HG03196 (cell line): Measurements from ENCODE around the gene ARMC5.
"Not testable (repeated sequence)": the region's sequence is repeated elsewhere in the genome, so short reads cannot be mapped to it uniquely, and the experiment has no call there.

ENCODE experiments used
- ATAC-seq: cut with Tn5 transposase; IDR thresholded peaks from one replicate; pipeline ENCODE4 v1.9.1; 2021; ENCODE audit not compliant: unreplicated experiment

The ARMC5 gene

DNA sequence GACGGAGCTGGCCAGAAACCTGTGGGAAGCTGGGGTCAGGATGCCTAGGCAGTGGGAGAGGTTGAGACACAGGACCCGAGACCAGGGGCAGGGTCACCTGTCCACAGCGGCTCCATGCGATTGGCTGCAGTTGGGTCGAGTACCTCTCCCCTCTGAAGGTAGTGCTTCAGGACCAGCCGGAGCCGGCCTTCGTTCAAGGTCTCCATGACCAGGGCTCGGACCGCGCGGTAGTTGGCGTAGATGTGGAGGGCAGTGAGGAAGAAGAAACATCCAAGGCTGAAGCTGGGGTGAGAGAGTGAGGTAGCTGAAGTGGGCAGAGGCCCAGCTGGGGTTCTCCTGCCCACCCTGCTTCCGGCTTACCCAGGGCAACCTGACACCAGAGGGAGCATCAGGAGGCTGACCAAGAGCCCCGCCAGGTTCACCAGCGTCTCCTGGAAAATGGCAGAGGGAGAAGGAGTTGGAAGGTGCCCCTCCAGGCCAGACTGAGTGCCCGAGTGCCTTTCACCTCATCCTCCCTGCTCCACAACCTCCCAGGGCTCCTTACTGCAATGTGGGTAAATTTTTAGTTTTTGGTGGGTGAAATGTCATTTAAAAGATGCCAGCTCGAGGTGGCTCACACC lies 34.3 kb downstream of the ARMC5 start:
- no peak for ATAC-seq

DNA sequence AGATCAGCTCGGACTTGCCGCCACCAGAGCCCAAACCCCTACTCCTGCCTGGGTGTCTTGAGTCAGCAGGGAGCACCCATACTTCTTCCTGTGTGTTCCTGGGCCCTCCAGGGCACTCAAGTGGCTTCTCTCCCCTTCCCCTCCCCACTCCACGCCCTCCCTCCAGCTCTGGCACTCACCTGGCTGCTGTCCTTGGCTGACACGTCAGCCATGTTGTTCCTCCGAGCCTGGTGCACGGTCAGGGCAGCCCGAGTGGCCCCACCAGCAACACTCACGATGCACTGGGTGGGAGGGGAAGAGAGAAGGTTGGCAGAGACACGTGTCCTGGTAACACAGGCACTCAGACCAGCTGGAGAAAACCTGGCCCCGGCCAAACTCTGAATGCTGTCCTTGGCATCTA lies 37.4 kb downstream of the ARMC5 start:
- ATAC-seq, result no peak

DNA sequence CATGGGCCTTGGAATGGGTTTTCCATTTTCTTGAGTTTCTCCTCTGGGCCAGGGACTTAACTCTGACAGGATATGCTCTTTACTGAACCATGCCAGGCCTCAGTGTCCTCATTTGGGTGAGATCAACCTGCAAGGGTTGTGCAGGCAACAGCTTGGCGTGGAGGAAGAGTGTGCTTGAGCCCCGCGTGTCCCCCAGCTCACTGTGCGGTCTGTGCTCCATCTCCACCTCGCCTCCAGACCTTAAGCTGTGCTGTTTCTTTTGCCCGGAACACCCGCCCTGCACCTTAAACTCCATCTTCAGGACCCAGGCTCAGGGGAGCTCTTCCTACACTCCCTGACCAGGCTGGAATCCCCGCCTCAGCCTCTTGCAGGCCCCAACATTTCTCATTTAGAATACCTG lies 39.2 kb downstream of the ARMC5 start:
- ATAC-seq, result no peak

DNA sequence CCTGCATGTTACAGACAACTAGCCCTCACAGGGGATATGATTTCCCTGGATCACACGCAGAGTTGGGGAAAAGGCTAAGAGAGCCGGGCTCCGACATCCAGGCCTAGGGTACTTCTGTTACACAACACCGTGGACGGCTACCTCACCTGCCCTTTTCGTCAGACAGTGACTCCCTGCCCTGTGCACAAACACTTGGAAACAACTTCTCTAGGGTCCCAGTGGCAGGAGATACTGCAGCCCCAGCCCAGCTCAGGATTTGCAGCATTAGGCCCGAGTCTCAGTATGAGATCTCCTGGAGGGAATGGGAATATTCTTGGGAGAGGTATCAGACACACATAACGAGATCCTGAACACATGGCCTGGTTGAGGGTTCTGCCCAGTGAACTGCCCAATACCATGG lies 40.6 kb downstream of the ARMC5 start:
- no peak for ATAC-seq

DNA sequence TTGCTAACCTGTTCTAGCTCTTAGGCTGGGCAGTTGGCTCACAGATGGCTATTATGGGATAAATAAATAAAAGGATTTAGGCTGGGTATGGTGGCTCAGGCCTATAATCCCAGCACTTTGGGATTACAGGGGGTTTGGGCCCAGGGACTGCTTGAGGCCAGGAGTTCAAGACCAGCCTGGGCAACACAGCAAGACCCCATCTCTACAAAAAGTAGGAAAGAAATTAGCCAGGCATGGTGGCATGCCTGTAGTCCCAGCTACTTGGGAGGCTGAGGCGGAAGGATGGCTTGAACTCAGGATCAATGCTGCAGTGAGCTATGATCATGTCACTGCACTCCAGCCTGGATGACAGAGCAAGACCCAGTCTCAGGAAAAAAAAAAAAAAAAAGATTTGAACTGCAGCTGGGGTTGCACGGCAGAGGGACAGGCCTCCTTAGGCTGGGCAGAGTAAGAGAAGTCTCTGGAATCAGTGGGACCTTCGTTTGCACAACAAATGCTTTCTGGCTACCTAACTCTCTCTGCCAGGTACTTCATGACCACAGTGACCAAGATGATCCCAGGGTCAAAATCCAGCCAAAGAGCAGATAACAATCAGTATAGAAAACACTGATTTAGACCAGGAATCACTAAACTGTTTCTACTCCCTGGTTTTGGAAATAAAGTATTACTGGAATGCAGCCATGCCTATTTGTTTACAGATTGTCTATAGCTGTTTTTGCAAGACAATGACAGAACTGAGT lies 42.1 kb downstream of the ARMC5 start:
- ATAC-seq, result no peak

DNA sequence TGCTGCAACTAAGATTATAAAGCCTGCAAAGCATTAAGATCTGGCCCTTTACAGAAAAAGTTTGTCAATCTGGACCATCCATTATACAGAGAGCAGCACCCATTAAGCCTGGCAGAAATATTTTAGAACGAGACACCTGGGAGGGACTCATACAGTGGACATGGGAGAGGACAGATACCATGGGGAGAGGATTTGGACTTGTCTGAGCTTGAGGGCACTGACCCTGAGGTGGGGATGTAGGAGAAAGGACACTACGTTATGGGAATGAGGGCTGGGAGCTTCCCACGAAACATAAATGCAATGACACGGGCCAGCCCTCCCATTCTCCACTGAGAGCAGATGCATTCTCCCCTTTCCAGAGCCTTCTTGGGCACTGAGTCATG lies 42.7 kb downstream of the ARMC5 start:
- no peak for ATAC-seq

DNA sequence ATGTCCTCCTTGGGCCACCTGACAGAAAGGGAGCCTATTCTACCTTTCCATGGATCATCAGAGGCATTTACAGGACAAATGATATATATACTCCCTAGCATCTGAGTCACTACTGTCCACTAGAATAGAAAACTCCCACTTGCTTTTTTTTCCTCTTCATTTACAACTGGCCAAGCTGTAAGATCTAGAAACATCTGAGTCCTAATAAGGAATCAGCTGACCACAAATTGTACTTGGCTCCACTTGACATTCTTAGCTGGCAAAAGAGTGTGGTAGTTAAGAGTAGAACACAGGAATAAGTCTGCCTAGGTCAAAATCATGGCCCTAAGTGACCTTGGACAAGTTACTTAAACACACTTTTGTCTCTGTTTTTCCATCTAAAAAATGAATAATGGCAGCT lies 43.7 kb downstream of the ARMC5 start:
- no peak for ATAC-seq

DNA sequence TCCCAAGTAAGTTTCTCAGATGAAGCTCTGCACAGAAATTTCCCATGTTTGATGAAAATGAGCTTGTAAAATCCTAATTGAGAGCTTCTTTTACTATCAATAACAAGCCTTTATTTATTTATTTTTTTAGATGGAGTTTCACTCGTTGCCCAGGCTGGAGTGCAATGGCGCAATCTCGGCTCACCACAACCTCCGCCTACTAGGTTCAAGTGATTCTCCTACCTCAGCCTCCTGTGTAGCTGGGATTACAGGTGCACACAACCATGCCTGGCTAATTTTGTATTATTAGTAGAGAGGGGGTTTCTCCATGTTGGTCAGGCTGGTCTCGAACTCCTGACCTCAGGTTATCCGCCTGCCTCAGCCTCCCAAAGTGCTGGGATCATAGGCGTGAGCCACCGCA lies 44.3 kb downstream of the ARMC5 start:
- ATAC-seq, result not testable (repeated sequence)

DNA sequence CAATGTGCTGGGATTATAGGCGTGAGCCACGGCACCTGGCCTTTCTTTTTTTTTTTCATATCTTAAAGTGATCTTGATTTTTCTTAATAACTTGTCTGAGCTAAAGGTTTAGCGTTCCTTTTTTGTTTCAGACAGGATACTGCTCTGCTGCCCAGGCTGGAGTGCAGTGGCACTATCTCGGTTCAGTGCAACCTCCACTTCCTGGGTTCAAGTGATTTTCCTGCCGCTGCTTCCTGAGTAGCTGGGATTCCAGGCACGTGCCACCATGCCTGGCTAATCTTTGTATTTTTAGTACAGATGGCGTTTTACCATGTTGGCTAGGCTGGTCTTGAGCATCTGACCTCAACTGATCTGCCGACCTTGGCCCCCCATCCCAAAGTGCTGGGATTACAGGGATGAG lies 44.9 kb downstream of the ARMC5 start:
- no peak for ATAC-seq

DNA sequence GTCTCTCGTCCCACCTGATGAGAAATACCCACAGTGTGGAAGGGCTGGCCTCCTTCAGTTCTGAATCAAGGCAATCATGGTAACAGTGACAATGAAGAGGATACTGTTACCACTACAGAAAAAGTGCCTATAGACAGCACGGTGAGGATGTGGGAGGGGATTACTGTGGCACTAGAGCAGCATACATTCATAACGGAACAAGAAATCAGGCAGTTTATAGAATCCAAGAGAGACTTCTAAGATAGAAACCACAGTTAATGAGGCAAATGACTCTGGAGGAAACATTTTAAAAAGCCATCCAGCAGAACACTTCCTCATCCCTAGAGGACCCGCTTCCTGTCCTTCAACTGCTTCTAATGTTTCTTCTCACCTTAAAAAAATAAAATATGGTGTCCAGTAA lies 46.2 kb downstream of the ARMC5 start:
- peak; percentile 36 for ATAC-seq

DNA sequence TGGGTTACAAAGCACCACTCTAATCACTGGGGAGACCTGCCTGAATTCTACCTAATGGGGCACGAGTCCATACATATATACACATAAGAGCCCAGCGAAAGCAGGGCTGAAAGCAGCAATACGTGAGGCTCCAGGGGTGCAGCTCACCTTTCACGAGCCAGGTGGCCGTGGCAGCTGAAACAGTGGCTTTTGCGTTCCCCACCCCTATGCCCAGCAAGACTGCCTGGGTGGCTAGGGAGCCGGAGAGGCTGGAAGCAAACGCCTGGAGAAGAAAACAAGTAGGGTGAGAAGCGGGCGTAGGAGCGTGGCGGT lies 48.3 kb downstream of the ARMC5 start:
- ATAC-seq, result no peak

DNA sequence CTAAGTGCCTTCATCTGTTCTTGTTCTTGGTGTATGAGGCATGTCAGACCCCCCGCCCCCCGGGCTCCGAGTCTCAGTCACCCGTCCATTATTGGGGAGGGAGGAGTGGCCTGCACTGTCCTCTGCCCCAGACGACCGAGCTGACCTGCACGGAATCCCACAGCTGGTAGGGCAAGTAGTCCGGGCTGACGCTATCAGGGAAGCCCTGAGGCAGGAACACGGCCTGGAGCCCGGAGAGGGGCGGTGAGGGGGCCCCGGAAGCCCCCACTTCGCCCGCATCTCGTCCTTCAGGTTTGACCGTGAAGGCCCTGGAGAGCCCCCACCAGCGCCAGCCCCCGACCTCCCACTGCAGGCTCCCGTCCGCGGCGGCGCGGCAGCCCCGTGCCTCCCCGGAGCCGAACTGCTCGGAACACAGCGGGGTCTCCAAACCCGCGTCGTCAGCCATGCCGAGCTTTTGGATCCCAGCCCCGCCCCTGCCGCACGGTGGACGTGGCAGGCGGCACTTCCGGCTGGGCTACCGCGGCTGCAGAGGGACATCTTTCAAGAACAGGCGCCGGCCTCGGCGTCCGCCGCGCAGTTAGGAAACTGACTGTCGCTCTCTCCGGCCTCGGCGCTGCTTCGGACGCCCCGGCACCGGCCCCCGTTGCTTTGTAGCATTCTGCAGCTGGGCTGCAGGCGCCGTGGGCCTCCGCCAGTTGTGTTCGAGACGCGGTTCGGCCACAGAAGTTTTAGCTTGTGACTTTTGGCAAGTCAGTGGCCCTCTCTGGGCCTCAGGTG lies 48.8 kb downstream of the ARMC5 start, which contains the start of gene RUSF1:
Gene RUSF1, minus strand, starts transcription at position 463 of the 777 bp plus-strand sequence. Its CDS starts 18 bp downstream, at position 445.
- peak; percentile 86 for ATAC-seq

DNA sequence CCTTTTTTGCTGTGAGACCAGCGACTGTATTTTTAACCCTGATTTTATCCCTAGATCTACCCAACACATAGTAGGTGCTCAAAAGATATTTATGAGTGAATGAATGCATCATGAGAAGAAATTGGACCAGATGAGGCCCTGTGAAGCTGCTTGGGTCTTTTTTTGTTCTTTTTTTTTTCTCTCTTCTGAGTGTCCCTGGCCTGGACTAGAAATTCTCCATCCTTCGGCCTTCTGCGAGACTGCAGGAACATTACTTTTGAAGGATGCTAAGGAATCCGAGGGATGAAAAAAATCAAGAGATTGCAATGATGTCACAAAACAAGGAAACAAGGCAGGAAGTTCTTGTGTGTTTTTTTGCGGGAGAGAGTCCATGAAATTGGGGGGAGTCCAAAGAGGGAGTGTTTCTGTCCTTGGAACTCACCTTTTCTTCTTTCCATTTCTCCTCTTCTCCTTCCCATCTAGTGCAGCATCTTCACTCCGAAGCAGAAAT lies 49.5 kb downstream of the ARMC5 start:
- no peak for ATAC-seq

DNA sequence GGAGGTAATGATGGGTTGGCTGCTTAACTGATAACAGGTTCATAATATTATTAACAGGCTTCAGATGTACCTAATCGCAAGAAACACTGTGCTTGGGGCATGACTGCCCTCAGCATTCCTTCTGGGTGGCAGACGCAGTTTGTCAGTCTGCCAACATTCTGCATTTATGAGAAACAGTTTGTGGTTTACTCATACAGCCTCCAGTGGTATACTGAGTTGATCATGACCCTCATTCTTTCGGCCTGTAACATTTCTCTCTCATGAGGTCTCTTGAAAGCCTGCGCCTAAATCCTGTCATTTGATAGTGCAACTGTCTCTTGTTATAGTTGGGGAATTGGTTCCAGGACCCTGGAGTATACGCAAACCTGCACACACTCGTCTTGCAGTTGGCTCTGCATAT lies 53.8 kb downstream of the ARMC5 start:
- ATAC-seq, result no peak

DNA sequence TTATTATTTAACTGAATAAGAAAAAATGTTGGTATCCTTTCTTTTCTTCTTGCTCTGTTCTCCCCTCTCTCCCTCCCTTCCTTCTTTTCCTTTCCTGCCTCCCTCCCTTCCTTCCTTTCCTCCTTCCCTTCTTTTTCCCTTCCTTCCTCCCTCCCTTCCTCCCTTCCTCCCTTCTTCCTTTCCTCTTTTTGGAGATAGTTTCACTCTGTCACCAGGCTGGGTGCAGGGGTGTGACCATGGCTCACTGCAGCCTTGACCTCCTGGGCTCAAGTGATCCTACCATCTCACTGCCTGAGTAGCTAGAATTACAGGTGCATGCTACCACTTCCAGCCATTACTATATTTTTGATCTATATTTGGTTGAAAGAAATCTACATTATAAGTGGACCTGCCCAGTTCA lies 54.6 kb downstream of the ARMC5 start:
- ATAC-seq, result no peak
